NCI-H526 treated with DMSO at 0.1 percent for 48 hours (cell line): ENCODE measurements around the gene CYB5R3.
"Not testable (repeated sequence)": the region's sequence is repeated elsewhere in the genome, so short reads cannot be mapped to it uniquely, and the experiment has no call there.

Experiments used
- DNase-seq: peaks from one replicate; lab custom pipeline; 2025; lab: John Stamatoyannopoulos, UW

Gene CYB5R3

GRCh38 chr22:42678894-42679293, 29.7 kb upstream of the CYB5R3 start:
- DNase-seq, result no peak

- DNase-seq, result not testable (repeated sequence)
Observed at GRCh38 chr22:42677936-42678335, 28.7 kb upstream of the CYB5R3 start.

- no peak for DNase-seq
Observed at GRCh38 chr22:42676059-42676607, 26.9 kb upstream of the CYB5R3 start.

GRCh38 chr22:42673898-42674401, 24.8 kb upstream of the CYB5R3 start:
- no peak for DNase-seq

GRCh38 chr22:42673071-42673470, 23.9 kb upstream of the CYB5R3 start:
- DNase-seq, result not testable (repeated sequence)

GRCh38 chr22:42670921-42671709, 21.9 kb upstream of the CYB5R3 start:
- no peak for DNase-seq

GRCh38 chr22:42670046-42670445, 20.9 kb upstream of the CYB5R3 start:
- no peak for DNase-seq

- not testable (repeated sequence) for DNase-seq
Observed at GRCh38 chr22:42666393-42666792, 17.2 kb upstream of the CYB5R3 start.

GRCh38 chr22:42664976-42665831, 16.0 kb upstream of the CYB5R3 start:
- peak; percentile 66 for DNase-seq

- DNase-seq, result peak; percentile 24
Observed at GRCh38 chr22:42661985-42662831, 13.0 kb upstream of the CYB5R3 start.

GRCh38 chr22:42656578-42656977, 7.4 kb upstream of the CYB5R3 start:
- DNase-seq, result no peak

GRCh38 chr22:42655693-42656092, 6.5 kb upstream of the CYB5R3 start:
- peak; percentile 95 for DNase-seq

- no peak for DNase-seq
Observed at GRCh38 chr22:42654436-42655073, 5.4 kb upstream of the CYB5R3 start.

- no peak for DNase-seq
Observed at GRCh38 chr22:42653999-42654398, 4.8 kb upstream of the CYB5R3 start.

- no peak for DNase-seq
Observed at GRCh38 chr22:42651134-42651533, 1.9 kb upstream of the CYB5R3 start.

GRCh38 chr22:42648368-42649245, 585 bp downstream of the CYB5R3 start:
- DNase-seq, result no peak

- no peak for DNase-seq
Observed at GRCh38 chr22:42648017-42648367, 1.2 kb downstream of the CYB5R3 start.

GRCh38 chr22:42646569-42647525, 2.3 kb downstream of the CYB5R3 start:
- no peak for DNase-seq

GRCh38 chr22:42645938-42646568, 3.1 kb downstream of the CYB5R3 start:
- DNase-seq, result no peak
